Stimulated activated CD4-positive, alpha-beta T cell treated with anti-CD3 and anti-CD28 coated beads, Interleukin-1b, Interleukin-23, amount 100 ng/mL, for 1 hour (primary cell): ENCODE measurements around the gene G6PC3.
A peak's percentile ranks its signal among the peaks of the same experiment; 100 is the strongest.
"Not testable (repeated sequence)": the region's sequence is repeated elsewhere in the genome, so short reads cannot be mapped to it uniquely, and the experiment has no call there.

Source experiments
- DNase-seq, 2 donors: peaks; one replicate each; pipeline ENCODE4 v3.0.0-alpha.2; 2020; ENCODE audit warnings: low read depth in 2 of 2

Gene G6PC3, protein sequence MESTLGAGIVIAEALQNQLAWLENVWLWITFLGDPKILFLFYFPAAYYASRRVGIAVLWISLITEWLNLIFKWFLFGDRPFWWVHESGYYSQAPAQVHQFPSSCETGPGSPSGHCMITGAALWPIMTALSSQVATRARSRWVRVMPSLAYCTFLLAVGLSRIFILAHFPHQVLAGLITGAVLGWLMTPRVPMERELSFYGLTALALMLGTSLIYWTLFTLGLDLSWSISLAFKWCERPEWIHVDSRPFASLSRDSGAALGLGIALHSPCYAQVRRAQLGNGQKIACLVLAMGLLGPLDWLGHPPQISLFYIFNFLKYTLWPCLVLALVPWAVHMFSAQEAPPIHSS

GRCh38 chr17:44070455-44071197 lies at the start of gene G6PC3:
G6PC3 (plus strand) TSS chr17:44070735; CDS start chr17:44070966, 231 bp downstream.
- DNase-seq, result peak; percentile 13 to 70

GRCh38 chr17:44021227-44021626 lies 49.3 kb upstream of the G6PC3 start:
- DNase-seq, result not testable (repeated sequence)

GRCh38 chr17:44022246-44022645 lies 48.3 kb upstream of the G6PC3 start:
- DNase-seq, result no peak

DNA sequence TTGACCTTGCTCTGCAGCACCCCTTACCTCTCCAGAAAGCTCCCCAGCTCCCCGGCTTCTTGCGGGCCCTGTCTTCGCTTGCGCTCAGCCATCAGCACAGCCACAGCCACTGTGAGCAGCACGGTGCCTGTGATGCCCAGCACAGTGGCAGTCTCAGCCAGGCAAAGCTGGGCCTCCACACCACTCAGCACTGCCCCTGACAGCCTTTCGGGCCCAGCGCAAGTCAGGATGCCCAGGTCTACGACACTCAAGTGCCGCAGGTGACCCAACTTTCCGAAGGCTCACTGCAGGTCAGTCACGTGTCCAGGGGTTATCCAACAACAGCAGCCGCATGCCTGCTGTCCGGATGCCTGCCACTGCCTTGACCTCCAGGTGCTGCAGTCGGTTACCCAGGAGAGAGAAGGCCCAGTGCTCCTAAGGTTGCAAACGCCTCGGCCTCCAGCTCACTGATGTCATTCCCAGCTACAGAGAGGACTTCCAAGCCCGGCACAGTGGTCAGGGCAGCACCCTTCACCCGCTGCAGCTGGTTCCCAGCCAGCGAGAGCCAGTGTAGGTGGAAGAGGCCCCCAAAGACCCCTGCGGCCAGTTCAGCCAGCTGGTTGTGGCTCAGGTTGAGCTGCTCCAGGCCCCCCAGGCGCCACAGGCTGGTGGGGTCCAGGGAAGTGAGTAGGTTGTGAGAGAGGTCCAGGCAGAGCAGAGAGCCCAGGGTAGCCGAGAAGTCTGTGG lies 46.8 kb upstream of the G6PC3 start:
- DNase-seq, result no peak

GRCh38 chr17:44024271-44024663 lies 46.3 kb upstream of the G6PC3 start:
- DNase-seq, result no peak

GRCh38 chr17:44024853-44025252 lies 45.7 kb upstream of the G6PC3 start:
- no peak for DNase-seq

GRCh38 chr17:44029736-44030135 lies 40.8 kb upstream of the G6PC3 start:
- DNase-seq, result no peak

DNA sequence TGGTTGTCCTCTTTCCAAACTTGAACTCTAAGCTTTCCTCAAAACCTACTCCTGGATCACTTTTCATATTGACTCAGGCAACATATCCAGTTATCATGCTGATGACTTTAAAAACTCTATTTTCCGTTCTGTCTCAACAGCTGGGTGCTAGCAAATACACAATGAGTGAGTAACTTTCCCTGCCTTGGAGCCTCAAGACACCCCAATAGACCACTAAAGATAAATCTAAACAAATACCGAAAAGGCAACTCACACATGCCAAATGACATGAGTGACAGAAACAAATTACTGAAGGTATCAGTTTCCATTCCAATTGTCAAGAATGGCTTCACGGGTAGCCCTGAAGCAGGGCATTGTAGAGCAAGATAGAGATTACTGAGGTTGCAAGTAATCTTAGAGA lies 40.1 kb upstream of the G6PC3 start:
- DNase-seq, result no peak

DNA sequence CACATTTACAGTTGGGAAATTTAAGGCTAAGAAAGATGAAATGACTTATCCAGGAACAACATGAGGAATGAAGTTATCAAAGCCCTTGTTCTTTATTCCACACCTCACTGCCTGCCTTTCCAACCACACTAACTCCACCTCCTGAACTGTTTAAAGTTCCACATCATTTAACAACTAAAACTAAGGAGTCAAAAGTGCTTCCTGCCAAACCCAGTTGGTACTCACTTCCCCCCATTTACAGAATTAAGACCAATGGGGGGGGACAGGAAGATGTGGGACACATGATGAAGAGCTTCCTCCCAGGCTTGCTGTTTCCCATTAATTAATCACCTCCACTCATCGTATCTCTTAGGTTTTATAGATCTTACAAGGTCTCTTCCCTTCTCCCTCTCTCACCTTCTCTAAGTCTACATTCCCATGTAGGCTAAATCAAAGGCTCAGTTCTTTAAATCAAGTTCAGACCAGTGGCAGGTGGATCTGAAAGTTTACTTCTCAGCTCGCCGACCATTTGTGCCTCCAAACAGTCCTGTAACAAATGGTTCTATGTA lies 36.6 kb upstream of the G6PC3 start:
- DNase-seq, result no peak

GRCh38 chr17:44034688-44035087 lies 35.8 kb upstream of the G6PC3 start:
- not testable (repeated sequence) for DNase-seq

DNA sequence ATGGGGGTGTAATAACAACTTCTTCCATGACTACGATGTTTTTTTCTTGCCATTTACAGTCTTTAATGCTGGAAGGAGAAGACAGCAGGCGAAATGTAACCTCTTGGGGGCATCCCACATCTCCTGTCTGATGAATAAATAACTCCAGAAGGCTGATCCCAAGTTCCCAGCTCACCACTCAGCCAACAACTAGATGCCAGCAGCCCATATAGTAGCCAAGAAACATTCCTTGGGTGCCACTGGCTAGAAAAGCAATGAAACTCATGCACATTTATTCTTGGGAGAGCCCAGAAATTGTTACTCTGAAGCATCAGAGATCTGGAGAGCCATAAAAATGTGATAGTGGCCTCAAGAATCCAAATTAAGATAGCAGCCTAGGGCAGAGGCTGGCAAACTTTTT lies 33.1 kb upstream of the G6PC3 start:
- no peak for DNase-seq

GRCh38 chr17:44038604-44039011 lies 31.9 kb upstream of the G6PC3 start:
- no peak for DNase-seq

GRCh38 chr17:44039829-44040635 lies 30.5 kb upstream of the G6PC3 start:
- DNase-seq, result no peak

GRCh38 chr17:44043272-44043696 lies 27.3 kb upstream of the G6PC3 start:
- no peak for DNase-seq

DNA sequence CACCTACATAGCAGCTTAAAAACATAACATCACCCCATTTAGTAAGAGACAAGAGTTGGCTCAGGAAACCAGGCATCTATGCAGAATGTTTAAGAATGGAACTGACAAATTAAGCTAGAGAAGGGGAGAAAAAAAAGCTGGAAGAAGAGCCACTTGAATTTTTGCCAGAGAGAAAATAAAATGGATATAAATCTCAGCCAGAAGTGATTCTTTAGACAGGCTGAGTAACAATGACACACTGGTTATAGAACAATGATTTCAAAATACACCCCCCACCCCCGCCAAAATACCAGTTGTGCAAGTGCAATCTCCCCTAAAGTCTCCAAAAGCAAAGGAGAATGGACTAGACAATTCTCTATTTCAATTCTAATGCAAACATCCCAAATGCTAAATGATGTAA lies 26.5 kb upstream of the G6PC3 start:
- DNase-seq, result no peak

GRCh38 chr17:44045486-44045885 lies 25.0 kb upstream of the G6PC3 start:
- DNase-seq, result no peak

- not testable (repeated sequence) for DNase-seq
These were observed 23.6 kb upstream of the G6PC3 start for GRCh38 chr17:44046893-44047292.

- no peak for DNase-seq
These were observed 21.1 kb upstream of the G6PC3 start for GRCh38 chr17:44049294-44050060.

- DNase-seq, result no peak
These were observed 17.2 kb upstream of the G6PC3 start for GRCh38 chr17:44053125-44053872.
